Mucosa of descending colon (tissue), 3 donors: ENCODE results near the gene AATF. TPM values are rescaled to one million over a fixed set of nuclear protein-coding genes. Genes with fewer than 3 reads are reported as not detected.

Experiments used
- ATAC-seq: fragments of 200-7000 bp; cut with Tn5 transposase; one replicate; pipeline ENCODE4 v1.9.1; 2020; ENCODE audit warnings: mild to moderate bottlenecking, moderate library complexity
- DNase-seq, 3 donors: peaks; one replicate each; pipeline ENCODE4 v3.0.0-alpha.2; 2020
- H3K36me3 ChIP-seq: fragments of 200-600 bp; one replicate; pipeline ENCODE4 v1.8.0; 2021; ENCODE audit warnings: low read depth, mild to moderate bottlenecking
- H3K4me1 ChIP-seq: fragments of 200-600 bp; one replicate; pipeline ENCODE4 v1.8.0; 2021; ENCODE audit warnings: low read depth, mild to moderate bottlenecking
- H3K4me3 ChIP-seq: fragments of 200-600 bp; one replicate; pipeline ENCODE4 v1.8.0; 2021; ENCODE audit warnings: mild to moderate bottlenecking
- H3K9me3 ChIP-seq: fragments of 200-600 bp; one replicate; pipeline ENCODE4 v1.8.0; 2021; ENCODE audit warnings: mild to moderate bottlenecking
- CTCF ChIP-seq: fragments of 200-600 bp; IDR thresholded peaks from one replicate; pipeline ENCODE4 v1.8.0; 2022; ENCODE audit warnings: antibody characterized with exemption, mild to moderate bottlenecking
- intact Hi-C, 2 donors: fragments of 100-400 bp; cut with DNase I in 1 of 2; cut with micrococcal nuclease in 1 of 2; formaldehyde crosslinking; loops; one replicate each; pipeline versions ENCODE4 v1.11.0 to v1.11.1; 2022; cut with DNase I, micrococcal nuclease
- total RNA-seq, 3 donors: library from RNA; stranded (reverse); fragmentation: NEBNext Ultra II Directional in 2 of 3; extraction: Animal tissue kit (Norgen Biotek cat#: 25700) in 2 of 3; gene quantifications; one replicate each; pipeline versions ENCODE4 v1.2.1 to v1.2.4, GENCODE V29; 2021 to 2023
- donor health status: DM: no; HTN: no; CAD: no; lungs with moderate emphysema.
- donor health status: DM: no; HTN: no; CAD: no.
- donor health status: DM: no; HTN: yes; CAD: no.

The AATF gene
- total RNA-seq, 3 donors from 2014 or later: 35.6 to 47.2 (median 37.9) TPM

GRCh38 chr17:37062021-37062420 is 113.3 kb downstream of the AATF start:
- no peak for TF ChIP-seq CTCF
- intact Hi-C loops: no loop called here
- Histone ChIP-seq H3K4me3 (no peak overlapping the region), H3K4me1 (no peaks in the 10 kb centered on the region), H3K9me3 (no peaks in the 10 kb centered on the region), H3K36me3 (no peaks in the 10 kb centered on the region)
- ATAC-seq (no peak), DNase-seq (no peak)

- no peak overlapping the region for H3K4me3 ChIP-seq
- peaks cover 12% of the 10 kb centered on the region for H3K4me1 ChIP-seq
- intact Hi-C loops: no loop called here
- no peak for TF ChIP-seq CTCF
- H3K36me3 ChIP-seq: no peaks in the 10 kb centered on the region
- DNase-seq (no peak), ATAC-seq (no peak)
- H3K9me3 ChIP-seq: no peaks in the 10 kb centered on the region
Measured at GRCh38 chr17:37064206-37064605, 115.5 kb downstream of the AATF start.

- Histone ChIP-seq H3K4me1 (peaks cover 12% of the 10 kb centered on the region), H3K36me3 (no peaks in the 10 kb centered on the region), H3K4me3 (no peak overlapping the region), H3K9me3 (no peaks in the 10 kb centered on the region)
- ATAC-seq (no peak), DNase-seq (no peak)
- intact Hi-C loops: no loop called here
- no peak for TF ChIP-seq CTCF
Measured at GRCh38 chr17:37064956-37065355, 116.2 kb downstream of the AATF start.

- no peak for ATAC-seq
- intact Hi-C loops: no loop called here
- Histone ChIP-seq H3K4me1 (peaks cover 12% of the 10 kb centered on the region), H3K4me3 (no peak overlapping the region), H3K36me3 (no peaks in the 10 kb centered on the region), H3K9me3 (no peaks in the 10 kb centered on the region)
- no peak for DNase-seq
- no peak for TF ChIP-seq CTCF
Measured at GRCh38 chr17:37065486-37066321, 117.0 kb downstream of the AATF start.

- TF ChIP-seq CTCF: no peak
- H3K36me3 ChIP-seq: no peaks in the 10 kb centered on the region
- ATAC-seq: no peak
- no peak overlapping the region for H3K4me3 ChIP-seq
- no peak for DNase-seq
- H3K9me3 ChIP-seq: no peaks in the 10 kb centered on the region
- H3K4me1 ChIP-seq: peaks cover 12% of the 10 kb centered on the region
- intact Hi-C loops: no loop called here
Measured at GRCh38 chr17:37066322-37067255, 117.8 kb downstream of the AATF start.
